GM04504 (cell line): Measurements from ENCODE around the gene IGLL5.
"Not testable (repeated sequence)": the region's sequence is repeated elsewhere in the genome, so short reads cannot be mapped to it uniquely, and the experiment has no call there.

ENCODE experiments used
- DNase-seq: peaks from one replicate; pipeline ENCODE4 v3.0.0-alpha.2; 2012; ENCODE audit warnings: low read depth

IGLL5 gene

GRCh38 chr22:22884010-22884887 lies 3.4 kb upstream of the IGLL5 start:
- DNase-seq = peak; percentile 23

- no peak for DNase-seq
These were observed 2.5 kb upstream of the IGLL5 start for GRCh38 chr22:22884888-22885840.

- no peak for DNase-seq
These were observed 1.1 kb upstream of the IGLL5 start for GRCh38 chr22:22886546-22886945.

- DNase-seq = no peak
These were observed 1.1 kb downstream of the IGLL5 start for GRCh38 chr22:22888571-22889353.

GRCh38 chr22:22890085-22890484 lies 2.5 kb downstream of the IGLL5 start:
- no peak for DNase-seq

- DNase-seq = no peak
These were observed 3.6 kb downstream of the IGLL5 start for GRCh38 chr22:22891139-22891621.

- DNase-seq = no peak
These were observed 4.8 kb downstream of the IGLL5 start for GRCh38 chr22:22892096-22893052.

GRCh38 chr22:22893077-22893805 lies 5.6 kb downstream of the IGLL5 start:
- no peak for DNase-seq

- DNase-seq = no peak
These were observed 6.5 kb downstream of the IGLL5 start for GRCh38 chr22:22893891-22894739.

GRCh38 chr22:22894740-22895731 lies 7.4 kb downstream of the IGLL5 start:
- DNase-seq = no peak

GRCh38 chr22:22895776-22896445 lies 8.3 kb downstream of the IGLL5 start:
- DNase-seq = no peak

GRCh38 chr22:22896601-22897000 lies 9.0 kb downstream of the IGLL5 start:
- no peak for DNase-seq

GRCh38 chr22:22897091-22897490 lies 9.5 kb downstream of the IGLL5 start:
- no peak for DNase-seq

GRCh38 chr22:22897947-22898346 lies 10.3 kb downstream of the IGLL5 start:
- DNase-seq = no peak

- DNase-seq = not testable (repeated sequence)
These were observed 10.9 kb downstream of the IGLL5 start for GRCh38 chr22:22898411-22898950.

GRCh38 chr22:22899342-22900080 lies 11.9 kb downstream of the IGLL5 start:
- DNase-seq = not testable (repeated sequence)
